ENCODE measurements around the gene GPR18.
A peak's percentile ranks its signal among the peaks of the same experiment; 100 is the strongest.

Gene GPR18

GRCh38 chr13:99258946-99259345, 767 bp upstream of the GPR18 start:
- no peak overlapping the region for H3K27ac ChIP-seq (ENCODE audit: low read length)
- H3K79me2 ChIP-seq (ENCODE audit: low read length): no peaks in the 10 kb centered on the region

GRCh38 chr13:99257291-99257690, 888 bp downstream of the GPR18 start:
- H3K4me3 ChIP-seq (ENCODE audit: low read length): no peak overlapping the region
- no peaks in the 10 kb centered on the region for H3K36me3 ChIP-seq (replicated peaks; ENCODE audit: insufficient read depth, low read length)
- no peak overlapping the region for H2AFZ ChIP-seq (ENCODE audit: low read length)
- peaks cover 14% of the 10 kb centered on the region for H4K20me1 ChIP-seq (ENCODE audit: insufficient read depth, low read length)
- no peaks in the 10 kb centered on the region for H3K9me3 ChIP-seq (replicated peaks; ENCODE audit: insufficient read depth, low read length)
- H3K79me2 ChIP-seq (ENCODE audit: low read length): no peaks in the 10 kb centered on the region
- peaks cover 3% of the 10 kb centered on the region; the same call in 1 of the 2 replicates for H3F3A ChIP-seq (ENCODE audit: insufficient read depth, low read length)
- DNase-seq: no peak
- peaks cover 5% of the 10 kb centered on the region for H3K4me1 ChIP-seq (ENCODE audit: low read length)
- H3K27me3 ChIP-seq (replicated peaks; ENCODE audit: insufficient read depth, low read length): peaks cover 36% of the 10 kb centered on the region
- no peak overlapping the region for H3K4me2 ChIP-seq (ENCODE audit: low read depth, low read length)
- no peak overlapping the region for H3K9ac ChIP-seq (ENCODE audit: low read length)
- no peak for TF ChIP-seq EZH2 (optimal IDR thresholded peaks at IDR 0.05; ENCODE audit: low read depth, low read length)
- TF ChIP-seq EZH2phosphoT487 (IDR thresholded peaks at IDR 0.05; ENCODE audit: low read length): no peak
- no peak for TF ChIP-seq CTCF (IDR thresholded peaks at IDR 0.05; ENCODE audit: low read length)
- H3K27ac ChIP-seq (ENCODE audit: low read length): no peak overlapping the region
- no peaks in the 10 kb centered on the region for H3K9me2 ChIP-seq (replicated peaks; ENCODE audit: insufficient read depth, low read length)

More at GRCh38 chr13:99258946-99259345, 767 bp upstream of the GPR18 start:
- H3K9me2 ChIP-seq (replicated peaks; ENCODE audit: insufficient read depth, low read length): no peaks in the 10 kb centered on the region
- peaks cover 13% of the 10 kb centered on the region for H4K20me1 ChIP-seq (ENCODE audit: insufficient read depth, low read length)
- no peak overlapping the region for H3K9ac ChIP-seq (ENCODE audit: low read length)
- no peak overlapping the region for H3K4me3 ChIP-seq (ENCODE audit: low read length)
- H3K9me3 ChIP-seq (replicated peaks; ENCODE audit: insufficient read depth, low read length): no peaks in the 10 kb centered on the region
- H2AFZ ChIP-seq (ENCODE audit: low read length): no peak overlapping the region
- TF ChIP-seq CTCF (IDR thresholded peaks at IDR 0.05; ENCODE audit: low read length) (no peak), EZH2phosphoT487 (IDR thresholded peaks at IDR 0.05; ENCODE audit: low read length) (0 out of 2 replicates have a peak, but pooled peaks have one; percentile 73)
- H3K4me2 ChIP-seq (ENCODE audit: low read depth, low read length): peak overlapping the region; percentile 15; the same call in 1 of the 2 replicates
- H3K27me3 ChIP-seq (replicated peaks; ENCODE audit: insufficient read depth, low read length): peaks cover 36% of the 10 kb centered on the region
- peak; percentile 61 for DNase-seq
- H3F3A ChIP-seq (ENCODE audit: insufficient read depth, low read length): peaks cover 3% of the 10 kb centered on the region; the same call in 1 of the 2 replicates
- H3K4me1 ChIP-seq (ENCODE audit: low read length): peaks cover 5% of the 10 kb centered on the region
- H3K36me3 ChIP-seq (replicated peaks; ENCODE audit: insufficient read depth, low read length): no peaks in the 10 kb centered on the region

GRCh38 chr13:99256709-99257108, 1.5 kb downstream of the GPR18 start:
- peaks cover 36% of the 10 kb centered on the region for H3K27me3 ChIP-seq (replicated peaks; ENCODE audit: insufficient read depth, low read length)
- no peak for DNase-seq
- H3K4me1 ChIP-seq (ENCODE audit: low read length): peaks cover 5% of the 10 kb centered on the region
- H3K9me2 ChIP-seq (replicated peaks; ENCODE audit: insufficient read depth, low read length): no peaks in the 10 kb centered on the region
- no peak overlapping the region for H3K9ac ChIP-seq (ENCODE audit: low read length)
- no peak overlapping the region for H2AFZ ChIP-seq (ENCODE audit: low read length)
- H3K9me3 ChIP-seq (replicated peaks; ENCODE audit: insufficient read depth, low read length): no peaks in the 10 kb centered on the region
- H3F3A ChIP-seq (ENCODE audit: insufficient read depth, low read length): peaks cover 3% of the 10 kb centered on the region; the same call in 1 of the 2 replicates
- no peak overlapping the region for H3K4me2 ChIP-seq (ENCODE audit: low read depth, low read length)
- no peak overlapping the region for H3K4me3 ChIP-seq (ENCODE audit: low read length)
- no peak overlapping the region for H3K27ac ChIP-seq (ENCODE audit: low read length)
- H4K20me1 ChIP-seq (ENCODE audit: insufficient read depth, low read length): peaks cover 17% of the 10 kb centered on the region
- TF ChIP-seq EZH2 (optimal IDR thresholded peaks at IDR 0.05; ENCODE audit: low read depth, low read length): no peak
- no peak for TF ChIP-seq EZH2phosphoT487 (IDR thresholded peaks at IDR 0.05; ENCODE audit: low read length)
- TF ChIP-seq CTCF (IDR thresholded peaks at IDR 0.05; ENCODE audit: low read length): no peak
- no peaks in the 10 kb centered on the region for H3K79me2 ChIP-seq (ENCODE audit: low read length)
- no peaks in the 10 kb centered on the region for H3K36me3 ChIP-seq (replicated peaks; ENCODE audit: insufficient read depth, low read length)
